Fibroblast of skin of right quadriceps (primary cell): ENCODE data around the gene IGSF21.

ENCODE experiments used
- DNase-seq: peaks from one replicate; pipeline ENCODE4 v3.0.0-alpha.2; 2013

Gene IGSF21

DNA sequence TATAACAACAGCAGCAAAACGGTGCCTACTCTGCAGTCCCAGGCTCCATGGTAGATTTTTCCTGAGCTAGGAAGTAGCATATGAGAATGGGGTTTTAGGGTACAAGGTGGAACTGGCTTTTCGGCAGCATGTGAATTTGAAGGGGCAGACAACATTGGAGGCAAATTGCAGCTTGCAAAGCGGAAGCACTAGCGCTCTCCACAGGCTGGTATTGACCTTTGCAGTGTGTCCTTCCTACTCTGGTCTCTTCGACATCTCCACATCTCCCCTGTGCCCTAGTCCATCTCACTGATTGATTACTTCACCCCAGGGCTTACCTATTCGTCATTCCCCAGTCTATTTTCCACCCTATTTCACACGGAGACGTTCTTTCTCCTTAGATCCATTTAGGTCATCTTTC, 13.0 kb downstream of the IGSF21 start:
- no peak for DNase-seq

DNA sequence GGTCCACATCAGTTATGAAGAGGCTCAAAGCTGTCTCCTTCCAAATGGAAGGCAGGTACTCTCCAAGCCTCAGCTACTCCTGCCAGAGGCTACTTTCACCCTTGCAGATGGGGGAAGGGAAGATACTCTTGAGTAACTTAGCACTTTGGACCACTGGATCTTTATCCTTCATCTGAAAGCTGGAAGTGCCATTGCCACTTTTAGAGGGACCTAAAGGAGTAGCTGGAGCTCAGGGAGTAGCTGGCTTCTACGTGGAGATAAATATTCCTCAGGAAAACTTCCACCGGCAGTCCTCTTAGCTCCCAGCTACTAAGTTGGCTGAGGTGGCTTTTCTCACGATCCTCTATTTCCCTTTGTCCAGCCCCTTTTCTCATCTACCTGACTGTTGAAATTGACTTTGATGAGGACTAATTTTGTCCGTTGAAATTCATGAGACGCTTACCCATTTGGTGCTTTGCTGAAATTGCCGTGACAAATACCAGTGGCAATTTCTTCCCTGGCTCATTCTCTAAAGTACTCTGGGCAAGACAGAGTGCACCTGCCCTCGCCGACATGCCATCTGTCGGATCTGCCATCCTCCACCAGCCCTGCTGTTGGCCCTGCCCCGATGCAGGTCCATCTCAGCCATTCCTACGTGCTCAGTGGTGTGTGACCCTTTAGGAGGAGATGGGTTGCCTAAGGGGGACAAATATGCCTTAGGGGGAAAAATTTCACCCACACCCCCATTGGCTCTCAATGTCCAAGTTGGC, 13.6 kb downstream of the IGSF21 start:
- DNase-seq: no peak

GRCh38 chr1:18123467-18123992, 15.9 kb downstream of the IGSF21 start:
- no peak for DNase-seq

- no peak for DNase-seq
Measured at GRCh38 chr1:18124977-18125376, 17.4 kb downstream of the IGSF21 start.

DNA sequence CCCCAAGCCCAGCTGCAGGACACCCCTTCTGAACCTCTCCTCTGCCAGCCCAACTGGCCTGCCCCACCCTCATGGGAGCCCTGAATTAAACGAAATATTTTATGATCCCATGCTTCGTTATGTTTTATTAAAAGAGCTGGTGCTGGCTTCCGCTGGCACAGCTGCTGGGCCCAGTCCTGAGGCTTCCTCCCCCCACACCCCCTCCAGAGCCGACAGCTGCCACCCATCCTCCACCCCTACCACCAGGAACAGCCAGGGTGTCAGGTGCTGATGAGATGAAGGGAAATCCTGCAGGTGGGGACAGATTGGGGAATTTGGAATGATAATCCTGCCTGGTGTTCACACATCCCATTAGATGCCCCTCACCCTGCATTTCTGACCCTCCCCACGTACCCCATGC, 19.0 kb downstream of the IGSF21 start:
- no peak for DNase-seq

GRCh38 chr1:18128298-18128697, 20.7 kb downstream of the IGSF21 start:
- no peak for DNase-seq

GRCh38 chr1:18130356-18130755, 22.8 kb downstream of the IGSF21 start:
- DNase-seq: no peak

DNA sequence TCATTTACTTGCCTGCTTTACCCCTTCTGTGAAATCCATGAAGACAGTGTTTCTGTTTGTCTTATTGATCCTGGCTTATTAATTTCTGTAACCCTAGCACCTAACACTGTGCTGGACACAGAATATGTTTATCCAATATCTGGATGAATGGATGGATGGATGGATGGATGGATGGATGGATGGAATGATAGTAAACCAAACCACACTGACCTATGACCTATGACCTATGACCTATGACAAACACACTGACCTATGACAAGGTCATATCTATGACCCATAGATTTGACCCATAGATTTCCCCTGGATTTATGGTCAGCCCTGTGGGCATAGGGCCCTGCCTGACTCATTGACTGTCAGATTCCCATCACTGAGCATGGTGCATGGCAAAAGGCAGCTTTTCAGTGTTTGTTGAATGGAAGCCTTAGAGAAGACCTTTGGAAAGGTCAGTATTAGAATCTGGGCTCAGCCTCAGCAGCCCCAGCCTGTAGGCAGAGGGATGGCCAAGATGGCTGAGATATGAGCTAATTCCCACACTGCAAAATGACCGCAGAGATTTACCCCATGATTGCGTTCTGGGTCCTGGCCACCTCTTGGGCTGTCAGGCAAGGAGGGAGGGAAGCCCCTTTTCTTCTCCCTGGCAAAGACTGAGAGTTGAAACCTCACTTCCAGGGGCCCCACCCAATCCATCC, 24.6 kb downstream of the IGSF21 start:
- no peak for DNase-seq

DNA sequence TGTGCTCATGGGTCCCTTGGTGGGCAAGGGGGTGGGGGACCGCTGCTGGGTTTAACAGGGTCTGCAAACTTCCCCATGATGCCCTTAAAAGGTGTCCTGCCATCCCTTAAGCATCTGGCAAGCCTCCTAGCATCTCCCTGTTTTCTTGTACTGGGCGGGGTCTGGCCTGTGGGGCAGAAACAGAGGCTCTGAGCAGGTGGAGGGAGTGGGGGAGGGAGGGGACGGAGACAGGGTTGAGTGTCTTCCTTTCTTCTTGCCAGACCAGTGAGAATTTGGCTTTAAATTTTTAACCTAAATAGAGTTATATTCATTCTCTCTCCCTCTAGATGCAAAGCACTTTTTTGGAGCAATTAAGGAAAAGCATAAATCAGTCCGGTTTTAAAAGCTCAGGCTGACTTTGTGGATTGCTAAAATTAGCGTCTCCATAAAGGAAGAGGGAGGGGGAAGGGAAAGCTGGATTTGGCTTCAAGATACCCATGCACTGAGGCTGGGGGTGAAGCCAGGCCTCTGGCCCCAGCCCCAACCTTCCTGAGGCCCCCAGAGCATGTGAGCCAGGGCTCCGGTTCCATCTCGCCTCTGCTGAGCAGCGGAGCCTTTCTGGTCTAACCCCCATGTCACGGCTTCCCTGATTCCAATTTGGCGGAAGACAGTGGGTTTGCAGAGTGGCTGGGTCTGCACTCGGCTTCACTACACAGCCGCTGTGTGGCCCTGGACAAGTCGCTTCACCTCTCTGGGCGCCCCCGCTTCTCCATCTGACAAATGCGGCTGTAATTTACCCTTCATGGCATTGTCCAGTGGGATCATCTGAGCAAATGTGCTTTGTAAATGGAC, 25.3 kb downstream of the IGSF21 start:
- DNase-seq: no peak

GRCh38 chr1:18134324-18135046, 26.9 kb downstream of the IGSF21 start:
- DNase-seq: peak; percentile 15

DNA sequence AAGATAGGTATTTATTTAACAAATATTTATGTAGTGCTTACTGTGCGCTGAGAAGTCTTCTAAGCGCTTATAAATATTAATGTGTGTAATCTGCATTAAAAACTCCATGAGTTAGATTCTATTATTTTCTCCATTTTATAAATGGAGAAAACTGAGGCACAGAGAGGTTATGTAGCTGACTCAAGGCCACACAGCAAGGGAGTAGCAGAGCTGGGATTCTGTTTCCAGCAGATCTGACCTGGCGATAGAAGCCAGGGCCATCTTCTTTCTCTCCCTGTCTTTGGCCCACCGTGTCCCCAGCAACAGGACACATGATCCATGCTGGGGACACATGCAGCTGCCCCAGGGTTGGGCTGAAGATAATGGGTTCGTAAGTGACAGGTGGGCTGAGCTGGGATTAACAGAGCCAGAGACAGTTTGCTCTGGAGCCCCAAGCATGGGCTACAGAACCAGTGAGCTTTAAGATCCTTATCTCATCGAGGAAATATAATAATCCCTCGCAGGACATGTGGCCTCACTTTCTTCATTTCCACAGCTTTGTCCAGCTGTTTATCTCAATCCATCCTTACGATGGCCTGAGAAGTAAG, 30.3 kb downstream of the IGSF21 start:
- no peak for DNase-seq

- DNase-seq: no peak
Measured at GRCh38 chr1:18139198-18139981, 31.8 kb downstream of the IGSF21 start.

- no peak for DNase-seq
Measured at GRCh38 chr1:18140411-18140810, 32.8 kb downstream of the IGSF21 start.

- no peak for DNase-seq
Measured at GRCh38 chr1:18141661-18142060, 34.1 kb downstream of the IGSF21 start.

GRCh38 chr1:18142471-18142870, 34.9 kb downstream of the IGSF21 start:
- no peak for DNase-seq

DNA sequence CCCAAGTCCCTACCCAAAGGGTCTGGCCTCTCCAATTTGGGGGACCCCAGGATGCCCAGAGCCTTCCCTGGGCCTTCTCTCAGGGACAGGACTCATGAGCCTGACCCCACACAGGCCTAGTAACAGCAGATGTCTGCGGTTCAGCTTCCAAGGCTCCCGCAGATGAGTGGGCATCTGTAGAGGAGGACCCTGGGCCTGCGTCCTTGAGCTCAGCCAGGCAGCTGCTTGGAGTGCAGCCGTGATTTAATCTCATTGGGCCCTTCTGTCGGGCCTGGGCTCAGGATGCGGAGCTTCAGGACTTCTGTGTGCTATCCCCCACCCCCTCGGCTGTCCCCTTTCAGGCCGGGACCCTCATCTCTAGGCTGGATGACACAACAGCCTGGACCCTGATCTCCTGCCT, 35.4 kb downstream of the IGSF21 start:
- DNase-seq: no peak

GRCh38 chr1:18144062-18144461, 36.5 kb downstream of the IGSF21 start:
- DNase-seq: no peak

DNA sequence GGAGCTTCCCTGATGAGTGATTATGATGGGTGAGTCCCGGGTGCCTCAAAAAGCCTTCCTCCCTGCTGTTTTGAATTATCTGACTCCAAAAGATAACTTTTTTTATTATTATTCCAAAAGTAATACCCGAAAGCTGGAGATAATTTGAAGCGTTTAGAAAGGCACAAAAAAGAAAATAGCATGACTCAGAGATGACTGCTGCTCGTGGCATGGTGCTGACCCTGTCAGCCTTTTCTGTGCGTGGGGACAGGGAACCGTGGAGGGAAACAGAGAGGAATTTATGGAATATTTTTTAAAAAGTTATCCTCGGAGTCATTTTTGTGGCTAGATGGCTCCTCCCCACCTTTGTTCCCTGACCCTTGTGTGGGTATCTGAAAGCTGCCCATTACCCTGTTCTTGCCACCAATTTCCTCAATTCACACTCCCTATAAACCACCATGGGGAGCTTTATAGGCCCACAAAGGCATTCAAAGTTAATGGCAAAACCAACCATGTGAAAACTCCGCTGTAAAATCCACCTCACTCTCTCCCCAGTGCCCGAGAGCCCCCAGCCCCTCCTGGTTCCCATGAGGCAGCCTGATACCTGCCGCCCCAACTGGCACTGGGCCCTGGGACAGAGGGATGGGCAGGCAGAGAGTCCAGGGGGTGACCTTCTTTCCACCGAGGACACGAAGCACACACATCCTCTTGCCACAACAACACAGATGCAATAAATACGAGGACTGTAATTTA, 37.5 kb downstream of the IGSF21 start:
- peak; percentile 50 for DNase-seq

GRCh38 chr1:18145851-18146618, 38.4 kb downstream of the IGSF21 start:
- DNase-seq: no peak

GRCh38 chr1:18146886-18147285, 39.3 kb downstream of the IGSF21 start:
- DNase-seq: no peak
